ENCODE data around the gene APOL5. TPM values are rescaled to one million over a fixed set of nuclear protein-coding genes. Genes with fewer than 3 reads are reported as not detected.
"Not testable (repeated sequence)": the region's sequence is repeated elsewhere in the genome, so short reads cannot be mapped to it uniquely, and the experiment has no call there.

APOL5 gene
- total RNA-seq, 1 donor from 2014 or later = not detected

DNA sequence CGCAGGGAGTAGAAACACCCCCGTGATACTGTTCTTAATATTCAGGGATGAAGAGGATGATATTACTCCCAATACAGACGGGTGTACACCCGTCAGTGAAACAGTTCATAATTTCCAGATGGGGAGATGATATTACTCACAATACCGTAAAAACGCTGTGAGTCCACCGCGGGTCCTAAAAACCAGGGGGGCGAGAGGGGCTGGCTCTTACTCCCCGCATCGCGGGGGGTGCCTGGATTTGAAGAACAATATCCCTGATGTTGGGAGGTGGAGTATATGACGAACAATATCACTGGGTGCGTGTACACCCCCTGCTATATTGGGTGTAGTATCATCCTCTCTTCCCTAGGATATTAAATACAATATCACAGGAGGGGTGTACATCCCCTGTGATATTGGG is 20.5 kb upstream of the APOL5 start:
- peaks cover 15% of the 10 kb centered on the region for H3K9me3 Mint-ChIP-seq
- TF ChIP-seq, protein P1, sequence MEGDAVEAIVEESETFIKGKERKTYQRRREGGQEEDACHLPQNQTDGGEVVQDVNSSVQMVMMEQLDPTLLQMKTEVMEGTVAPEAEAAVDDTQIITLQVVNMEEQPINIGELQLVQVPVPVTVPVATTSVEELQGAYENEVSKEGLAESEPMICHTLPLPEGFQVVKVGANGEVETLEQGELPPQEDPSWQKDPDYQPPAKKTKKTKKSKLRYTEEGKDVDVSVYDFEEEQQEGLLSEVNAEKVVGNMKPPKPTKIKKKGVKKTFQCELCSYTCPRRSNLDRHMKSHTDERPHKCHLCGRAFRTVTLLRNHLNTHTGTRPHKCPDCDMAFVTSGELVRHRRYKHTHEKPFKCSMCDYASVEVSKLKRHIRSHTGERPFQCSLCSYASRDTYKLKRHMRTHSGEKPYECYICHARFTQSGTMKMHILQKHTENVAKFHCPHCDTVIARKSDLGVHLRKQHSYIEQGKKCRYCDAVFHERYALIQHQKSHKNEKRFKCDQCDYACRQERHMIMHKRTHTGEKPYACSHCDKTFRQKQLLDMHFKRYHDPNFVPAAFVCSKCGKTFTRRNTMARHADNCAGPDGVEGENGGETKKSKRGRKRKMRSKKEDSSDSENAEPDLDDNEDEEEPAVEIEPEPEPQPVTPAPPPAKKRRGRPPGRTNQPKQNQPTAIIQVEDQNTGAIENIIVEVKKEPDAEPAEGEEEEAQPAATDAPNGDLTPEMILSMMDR (IDR thresholded peaks at IDR 0.05; ENCODE audit: unreplicated experiment) = no peak
- H3K27me3 Mint-ChIP-seq (ENCODE audit: low read depth) = peaks cover 40% of the 10 kb centered on the region
- no peak overlapping the region for H3K27ac Mint-ChIP-seq
- H3K4me1 Mint-ChIP-seq = no peaks in the 10 kb centered on the region
- no peak overlapping the region for H3K4me3 Mint-ChIP-seq
- DNase-seq (ENCODE audit: low spot score in 2 of 2, unreplicated experiment in 2 of 2) = no peak
- H3K36me3 Mint-ChIP-seq = no peaks in the 10 kb centered on the region

- not testable (repeated sequence) for H3K36me3 Mint-ChIP-seq; H3K4me3 Mint-ChIP-seq; H3K27ac Mint-ChIP-seq; H3K4me1 Mint-ChIP-seq; DNase-seq (ENCODE audit: low spot score in 2 of 2, unreplicated experiment in 2 of 2)
- peaks cover 11% of the 10 kb centered on the region for H3K9me3 Mint-ChIP-seq
- H3K27me3 Mint-ChIP-seq (ENCODE audit: low read depth) = peaks cover 38% of the 10 kb centered on the region
These were observed 17.8 kb upstream of the APOL5 start for GRCh38 chr22:35699852-35700251.

DNA sequence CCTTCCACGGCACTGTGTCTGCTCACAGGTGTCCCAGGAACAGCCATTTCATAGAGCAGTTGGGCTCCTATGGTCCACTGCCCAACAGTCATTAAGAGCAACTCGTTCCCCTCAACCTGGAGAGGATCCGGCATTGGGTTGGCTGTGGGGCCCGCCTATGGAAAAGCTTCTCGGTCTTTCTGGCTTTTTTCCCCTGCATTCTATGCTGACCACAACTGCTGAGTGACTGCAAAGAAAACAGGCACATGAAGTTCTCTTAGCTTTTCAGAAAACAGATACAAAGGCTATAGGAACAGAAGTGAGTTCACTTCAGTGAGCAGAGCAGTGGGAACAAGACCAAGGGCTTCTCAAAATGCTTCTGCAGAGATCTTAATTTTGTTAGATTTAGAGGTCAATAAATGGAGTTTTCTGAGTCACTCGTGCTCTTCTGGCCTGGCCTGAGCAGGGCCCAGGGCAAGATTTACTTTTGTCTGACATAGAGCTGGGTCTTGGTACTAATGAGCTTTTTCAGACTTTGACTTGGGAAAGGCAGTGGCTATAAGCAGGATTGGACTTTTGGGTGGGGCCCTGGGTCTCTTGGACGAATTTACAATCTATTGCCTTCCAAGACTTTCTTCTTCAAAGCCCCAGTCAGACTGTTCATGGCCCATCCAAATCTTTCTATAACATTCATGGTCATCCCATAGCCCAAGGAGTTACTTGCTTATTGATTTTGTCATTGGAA is 13.6 kb upstream of the APOL5 start:
- no peaks in the 10 kb centered on the region for H3K4me1 Mint-ChIP-seq
- H3K36me3 Mint-ChIP-seq = no peaks in the 10 kb centered on the region
- H3K27ac Mint-ChIP-seq = no peak overlapping the region
- H3K27me3 Mint-ChIP-seq (ENCODE audit: low read depth) = peaks cover 27% of the 10 kb centered on the region
- TF ChIP-seq, protein P1 (IDR thresholded peaks at IDR 0.05; ENCODE audit: unreplicated experiment) = no peak
- no peak for DNase-seq (ENCODE audit: low spot score in 2 of 2, unreplicated experiment in 2 of 2)
- H3K4me3 Mint-ChIP-seq = no peak overlapping the region
- H3K9me3 Mint-ChIP-seq = no peaks in the 10 kb centered on the region

GRCh38 chr22:35705141-35705540 is 12.5 kb upstream of the APOL5 start:
- no peak for DNase-seq (ENCODE audit: low spot score in 2 of 2, unreplicated experiment in 2 of 2)
- Mint-ChIP-seq H3K36me3 (no peaks in the 10 kb centered on the region), H3K9me3 (no peaks in the 10 kb centered on the region), H3K4me3 (no peak overlapping the region), H3K27me3 (ENCODE audit: low read depth) (peaks cover 19% of the 10 kb centered on the region), H3K27ac (no peak overlapping the region), H3K4me1 (peaks cover 3% of the 10 kb centered on the region)
- TF ChIP-seq, protein P1 (IDR thresholded peaks at IDR 0.05; ENCODE audit: unreplicated experiment) = no peak

DNA sequence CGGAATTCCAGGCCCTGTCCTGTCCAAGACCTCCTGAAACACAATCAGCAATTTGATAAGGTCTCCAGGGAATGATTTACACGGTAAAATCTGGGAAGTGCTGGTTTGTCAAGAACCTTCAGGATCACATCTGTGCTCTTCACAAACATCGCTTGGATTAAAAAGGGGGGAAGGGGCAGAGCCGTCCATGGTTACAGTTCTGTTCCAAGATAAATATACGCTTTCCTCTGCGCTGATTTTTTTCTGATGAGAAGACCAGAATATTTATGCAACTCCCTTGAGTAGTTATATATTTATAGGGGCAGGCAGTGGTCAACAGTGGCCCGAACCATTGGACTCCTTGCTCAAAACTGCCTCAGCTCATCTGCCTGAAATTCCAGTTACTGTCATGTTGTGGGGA is 9.2 kb upstream of the APOL5 start:
- Mint-ChIP-seq H3K27ac (peak overlapping the region; percentile 34), H3K27me3 (ENCODE audit: low read depth) (peaks cover 4% of the 10 kb centered on the region), H3K9me3 (peaks cover 10% of the 10 kb centered on the region), H3K4me3 (no peak overlapping the region), H3K36me3 (no peaks in the 10 kb centered on the region), H3K4me1 (peaks cover 3% of the 10 kb centered on the region)
- no peak for DNase-seq (ENCODE audit: low spot score in 2 of 2, unreplicated experiment in 2 of 2)
- TF ChIP-seq, protein P1 (IDR thresholded peaks at IDR 0.05; ENCODE audit: unreplicated experiment) = no peak

GRCh38 chr22:35708917-35709316 is 8.8 kb upstream of the APOL5 start:
- Mint-ChIP-seq H3K27ac (no peak overlapping the region), H3K27me3 (ENCODE audit: low read depth) (peaks cover 4% of the 10 kb centered on the region), H3K4me1 (peaks cover 3% of the 10 kb centered on the region), H3K9me3 (peaks cover 13% of the 10 kb centered on the region), H3K4me3 (no peak overlapping the region), H3K36me3 (no peaks in the 10 kb centered on the region)
- no peak for DNase-seq (ENCODE audit: low spot score in 2 of 2, unreplicated experiment in 2 of 2)
- TF ChIP-seq, protein P1 (IDR thresholded peaks at IDR 0.05; ENCODE audit: unreplicated experiment) = no peak
